Neural cell (in vitro differentiated cells): ENCODE results near the gene EXOC4. TPM values are rescaled to one million over a fixed set of nuclear protein-coding genes. Genes with fewer than 3 reads are reported as not detected.

Experiments
- H2AFZ ChIP-seq: fragments of 200-600, 300-800 bp; sonication (generic), shearing (Covaris generic); 2 replicates; pipeline ENCODE4 v1.6.0; 2014; ENCODE audit warnings: low read depth, mild to moderate bottlenecking, antibody characterized with exemption, low read length, moderate library complexity
- H3F3A ChIP-seq: fragments of 200-600 bp; shearing (Covaris generic); 2 replicates; pipeline ENCODE4 v1.6.1; 2016; ENCODE audit warnings: mild to moderate bottlenecking, moderate library complexity, mixed read lengths, antibody characterized with exemption, low read length; ENCODE audit not compliant: insufficient read depth, poor library complexity, severe bottlenecking
- H3K27ac ChIP-seq: fragments of 200-600, 300-800 bp; sonication (generic), shearing (Covaris generic); 2 replicates; pipeline ENCODE4 v1.5.1; 2014; ENCODE audit warnings: mild to moderate bottlenecking, low read length, moderate library complexity
- H3K27me3 ChIP-seq: fragments of 300-800, 200-600 bp; sonication (generic), shearing (Covaris generic); 2 replicates; pipeline ENCODE4 v1.6.0; 2014; ENCODE audit warnings: mild to moderate bottlenecking, low read depth, low read length, moderate library complexity; ENCODE audit not compliant: insufficient read depth
- H3K36me3 ChIP-seq: fragments of 300-800, 200-600 bp; sonication (generic), shearing (Covaris generic); 2 replicates; pipeline ENCODE4 v1.5.1; 2014; ENCODE audit warnings: mild to moderate bottlenecking, antibody characterized with exemption, low read length, moderate library complexity; ENCODE audit not compliant: insufficient read depth
- H3K4me2 ChIP-seq: fragments of 300-800, 200-600 bp; sonication (generic), shearing (Covaris generic); 2 replicates; pipeline ENCODE4 v1.6.0; 2014; ENCODE audit warnings: mild to moderate bottlenecking, low read length
- H3K4me3 ChIP-seq: fragments of 300-800, 200-600 bp; sonication (generic), shearing (Covaris generic); 2 replicates; pipeline ENCODE4 v1.5.1; 2014; ENCODE audit warnings: mild to moderate bottlenecking, low read length, moderate library complexity
- H3K79me2 ChIP-seq: fragments of 200-600 bp; shearing (Covaris generic); replicated peaks from 2 replicates; pipeline ENCODE4 v1.6.0; 2014; ENCODE audit warnings: mild to moderate bottlenecking, low read length, moderate library complexity; ENCODE audit not compliant: insufficient read depth
- H3K9ac ChIP-seq: fragments of 300-800, 200-600 bp; sonication (generic), shearing (Covaris generic); 2 replicates; pipeline ENCODE4 v1.6.1; 2016; ENCODE audit warnings: mild to moderate bottlenecking, low read length, mixed read lengths
- H3K9me2 ChIP-seq: fragments of 200-600 bp; shearing (Covaris generic); 2 replicates; pipeline ENCODE4 v1.6.1; 2016; ENCODE audit warnings: mild to moderate bottlenecking, low read length, mixed read lengths; ENCODE audit not compliant: insufficient read depth
- H3K9me3 ChIP-seq: fragments of 200-600, 300-800 bp; sonication (generic), shearing (Covaris generic); 2 replicates; pipeline ENCODE4 v1.6.1; 2016; ENCODE audit warnings: mild to moderate bottlenecking, mixed run types, low read length, moderate library complexity, mixed read lengths
- H4K20me1 ChIP-seq: fragments of 200-600 bp; shearing (Covaris generic); 2 replicates; pipeline ENCODE4 v1.6.1; 2016; ENCODE audit warnings: mild to moderate bottlenecking, mixed run types; ENCODE audit not compliant: insufficient read depth
- CTCF ChIP-seq: fragments of 450-650 bp; IDR thresholded peaks from 2 replicates; pipeline ENCODE4 v1.5.1; 2014; ENCODE audit warnings: antibody characterized with exemption, mild to moderate bottlenecking, moderate library complexity; ENCODE audit not compliant: poor library complexity, severe bottlenecking
- EP300 ChIP-seq: fragments of 450-650 bp; conservative IDR thresholded peaks from 2 replicates; pipeline ENCODE4 v1.6.1; 2014; ENCODE audit warnings: antibody characterized with exemption, mild to moderate bottlenecking, moderate library complexity; ENCODE audit not compliant: poor library complexity, severe bottlenecking
- EZH2 ChIP-seq: fragments of 200-600, 300-800 bp; shearing (Covaris generic), sonication (generic); IDR thresholded peaks from 2 replicates; pipeline ENCODE4 v1.6.1; 2014; ENCODE audit warnings: antibody characterized with exemption, low read length, borderline replicate concordance, mild to moderate bottlenecking; ENCODE audit not compliant: insufficient read depth, poor library complexity, severe bottlenecking
- MXI1 ChIP-seq: fragments of 450-650 bp; conservative IDR thresholded peaks from 2 replicates; pipeline ENCODE4 v1.6.1; 2014; ENCODE audit warnings: antibody characterized with exemption, mild to moderate bottlenecking; ENCODE audit not compliant: poor library complexity, severe bottlenecking
- POLR2AphosphoS5 ChIP-seq: IDR thresholded peaks from 2 replicates; pipeline ENCODE4 v1.6.1; 2012
- RAD21 ChIP-seq: fragments of 450-650 bp; conservative IDR thresholded peaks from 2 replicates; pipeline ENCODE4 v1.6.1; 2014; ENCODE audit warnings: antibody characterized with exemption, mild to moderate bottlenecking, moderate library complexity
- SMC3 ChIP-seq: fragments of 450-650 bp; conservative IDR thresholded peaks from 2 replicates; pipeline ENCODE4 v1.6.1; 2014; ENCODE audit warnings: antibody characterized with exemption, mild to moderate bottlenecking, moderate library complexity; ENCODE audit not compliant: poor library complexity
- TAF1 ChIP-seq: IDR thresholded peaks from 2 replicates; pipeline ENCODE4 v1.6.1; 2012; ENCODE audit warnings: low read depth
- polyA plus RNA-seq: library from polyadenylated mRNA; depleted of rRNA; stranded (reverse); fragments of >200 nt; gene quantifications from 2 replicates; pipeline ENCODE4 v1.2.3, GENCODE V29; 2014
- TF ChIP-seq, protein P1 (sequence below): IDR thresholded peaks from 2 replicates; pipeline ENCODE4 v1.6.1; 2012; ENCODE audit warnings: borderline replicate concordance

EXOC4 gene
- polyA plus RNA-seq, 1 donor from 2014 or later = 36.5 TPM

DNA sequence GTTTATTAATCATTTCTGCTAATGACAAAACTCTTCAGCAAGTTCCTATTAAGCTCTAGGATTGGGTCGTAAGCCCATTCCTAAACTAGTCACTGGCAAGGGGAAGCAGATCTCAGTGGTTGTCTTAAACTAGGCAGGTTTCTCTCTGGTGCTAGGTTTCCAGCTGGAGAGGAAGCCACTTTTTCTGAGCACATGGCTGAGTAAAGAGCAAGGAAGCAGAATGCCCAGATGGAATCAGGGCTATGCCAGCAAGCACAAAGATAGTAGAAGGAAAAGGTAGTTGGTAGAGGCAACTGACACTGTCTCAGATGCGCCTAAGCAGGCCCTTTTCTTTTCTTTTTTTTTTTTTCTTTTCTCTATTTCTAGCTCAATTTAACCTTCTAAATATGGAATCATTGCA lies 224.9 kb downstream of the EXOC4 start:
- Histone ChIP-seq H3K9me3 (no peaks in the 10 kb centered on the region), H4K20me1 (no peaks in the 10 kb centered on the region), H3K27me3 (no peaks in the 10 kb centered on the region), H2AFZ (no peak overlapping the region), H3K36me3 (no peaks in the 10 kb centered on the region), H3K9me2 (no peaks in the 10 kb centered on the region), H3K79me2 (no peaks in the 10 kb centered on the region), H3K27ac (no peak overlapping the region), H3F3A (peaks cover 7% of the 10 kb centered on the region), H3K9ac (no peak overlapping the region), H3K4me2 (no peak overlapping the region), H3K4me3 (no peak overlapping the region)
- TF ChIP-seq MXI1 (no peak), RAD21 (no peak), POLR2AphosphoS5 (no peak), EP300 (no peak), CTCF (no peak), EZH2 (no peak), TAF1 (no peak), SMC3 (no peak)
- TF ChIP-seq, protein P1, sequence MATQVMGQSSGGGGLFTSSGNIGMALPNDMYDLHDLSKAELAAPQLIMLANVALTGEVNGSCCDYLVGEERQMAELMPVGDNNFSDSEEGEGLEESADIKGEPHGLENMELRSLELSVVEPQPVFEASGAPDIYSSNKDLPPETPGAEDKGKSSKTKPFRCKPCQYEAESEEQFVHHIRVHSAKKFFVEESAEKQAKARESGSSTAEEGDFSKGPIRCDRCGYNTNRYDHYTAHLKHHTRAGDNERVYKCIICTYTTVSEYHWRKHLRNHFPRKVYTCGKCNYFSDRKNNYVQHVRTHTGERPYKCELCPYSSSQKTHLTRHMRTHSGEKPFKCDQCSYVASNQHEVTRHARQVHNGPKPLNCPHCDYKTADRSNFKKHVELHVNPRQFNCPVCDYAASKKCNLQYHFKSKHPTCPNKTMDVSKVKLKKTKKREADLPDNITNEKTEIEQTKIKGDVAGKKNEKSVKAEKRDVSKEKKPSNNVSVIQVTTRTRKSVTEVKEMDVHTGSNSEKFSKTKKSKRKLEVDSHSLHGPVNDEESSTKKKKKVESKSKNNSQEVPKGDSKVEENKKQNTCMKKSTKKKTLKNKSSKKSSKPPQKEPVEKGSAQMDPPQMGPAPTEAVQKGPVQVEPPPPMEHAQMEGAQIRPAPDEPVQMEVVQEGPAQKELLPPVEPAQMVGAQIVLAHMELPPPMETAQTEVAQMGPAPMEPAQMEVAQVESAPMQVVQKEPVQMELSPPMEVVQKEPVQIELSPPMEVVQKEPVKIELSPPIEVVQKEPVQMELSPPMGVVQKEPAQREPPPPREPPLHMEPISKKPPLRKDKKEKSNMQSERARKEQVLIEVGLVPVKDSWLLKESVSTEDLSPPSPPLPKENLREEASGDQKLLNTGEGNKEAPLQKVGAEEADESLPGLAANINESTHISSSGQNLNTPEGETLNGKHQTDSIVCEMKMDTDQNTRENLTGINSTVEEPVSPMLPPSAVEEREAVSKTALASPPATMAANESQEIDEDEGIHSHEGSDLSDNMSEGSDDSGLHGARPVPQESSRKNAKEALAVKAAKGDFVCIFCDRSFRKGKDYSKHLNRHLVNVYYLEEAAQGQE = no peak

- H2AFZ ChIP-seq = no peak overlapping the region
- no peaks in the 10 kb centered on the region for H3K27me3 ChIP-seq
- H3K4me2 ChIP-seq = peak overlapping the region; percentile 16
- peak overlapping the region; percentile 49 for H3K27ac ChIP-seq
- no peaks in the 10 kb centered on the region for H3K79me2 ChIP-seq
- H3K36me3 ChIP-seq = no peaks in the 10 kb centered on the region
- no peaks in the 10 kb centered on the region for H3K9me3 ChIP-seq
- H3F3A ChIP-seq = peaks cover 7% of the 10 kb centered on the region
- no peaks in the 10 kb centered on the region for H4K20me1 ChIP-seq
- no peaks in the 10 kb centered on the region for H3K9me2 ChIP-seq
- H3K4me3 ChIP-seq = peak overlapping the region; percentile 23
- TF ChIP-seq MXI1 = no peak
- no peak for TF ChIP-seq TAF1
- TF ChIP-seq EP300 = peak; percentile 83
- TF ChIP-seq, protein P1 = peak; percentile 59
- TF ChIP-seq SMC3 = peak; percentile 26
- TF ChIP-seq POLR2AphosphoS5 = peak; percentile 89
- no peak for TF ChIP-seq EZH2
- no peak for TF ChIP-seq CTCF
- peak; percentile 26 for TF ChIP-seq RAD21
- no peak overlapping the region for H3K9ac ChIP-seq
Measured at GRCh38 chr7:133478591-133479135, 225.8 kb downstream of the EXOC4 start.
